Endometrial microvascular endothelial cells (primary cell): ENCODE results near the gene KIF6. TPM values are rescaled to one million over a fixed set of nuclear protein-coding genes. Genes with fewer than 3 reads are reported as not detected.

Experiments
- in situ Hi-C: cut with HindIII; loops from 2 replicates; pipeline ENCODE4 v1.10.0; 2017; ENCODE audit warnings: low sequenced_read_pairs, low pct_unique_long_range_greater_than_20kb; ENCODE audit errors: inconsistent ontology term
- total RNA-seq: library from RNA; depleted of rRNA; stranded (reverse); fragments of >200 nt; gene quantifications from one replicate; pipeline ENCODE4 v1.2.3, GENCODE V29; 2015; ENCODE audit errors: inconsistent ontology term

KIF6 gene
- total RNA-seq, 1 donor from 2014 or later, result not detected

DNA sequence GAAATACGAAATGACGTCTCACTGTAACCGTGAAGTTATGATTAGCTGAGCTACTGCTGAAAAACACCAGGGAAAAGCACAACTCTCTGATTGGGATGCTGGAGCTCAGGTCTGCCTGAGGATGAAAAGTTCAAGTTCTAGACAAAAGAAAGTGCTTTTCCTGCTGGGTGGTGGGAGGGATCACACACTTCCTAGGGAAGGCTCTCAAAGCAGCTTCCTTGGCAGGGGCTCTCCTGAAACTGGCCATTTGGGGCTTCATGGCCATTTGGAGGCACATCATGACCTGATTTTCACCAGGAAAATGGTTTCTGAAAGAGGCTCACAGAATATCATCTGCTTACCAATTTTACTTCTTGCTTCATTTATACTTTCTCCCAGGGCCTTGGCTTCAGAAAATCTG is 305.6 kb downstream of the KIF6 start:
- in situ Hi-C loops, result no loop called here

DNA sequence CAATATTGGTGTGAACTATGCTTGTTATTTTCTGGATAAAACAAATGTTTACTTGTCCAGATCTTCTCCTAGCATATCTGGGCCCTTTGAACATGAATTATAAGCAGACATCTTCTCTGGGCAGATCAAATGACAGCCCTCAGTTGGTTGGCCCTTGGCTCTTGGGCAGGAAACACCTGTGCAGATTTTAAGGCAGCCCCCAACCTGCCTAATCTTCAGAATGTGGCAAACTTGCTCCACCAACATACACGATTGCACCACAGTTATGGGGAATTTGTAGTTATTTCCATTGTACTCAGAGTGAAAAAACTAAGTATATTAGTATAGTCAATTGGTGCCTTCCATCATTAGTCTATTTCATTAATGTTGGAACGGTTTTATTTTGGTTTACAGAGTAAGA is 307.8 kb downstream of the KIF6 start:
- in situ Hi-C loops, result no loop called here

DNA sequence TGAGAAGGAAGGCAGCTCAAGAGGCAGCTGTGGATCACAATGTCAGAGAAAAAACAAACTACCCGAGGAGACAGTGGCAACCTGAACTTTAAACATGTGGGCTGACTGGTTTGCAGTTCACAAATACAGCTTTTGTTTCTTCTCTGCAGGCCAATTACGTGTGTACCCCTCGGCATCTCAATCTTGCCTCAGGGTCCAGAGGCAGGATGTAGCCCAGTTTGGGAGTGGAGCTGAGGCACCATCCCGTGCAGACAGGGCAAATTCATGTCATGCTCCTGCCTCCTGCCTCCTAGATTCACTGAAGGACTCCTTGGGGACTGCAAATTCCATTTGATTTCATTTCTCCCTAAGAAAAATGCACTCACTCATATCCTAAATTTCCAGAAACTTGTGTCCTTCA is 308.5 kb downstream of the KIF6 start:
- in situ Hi-C loops, result no loop called here

DNA sequence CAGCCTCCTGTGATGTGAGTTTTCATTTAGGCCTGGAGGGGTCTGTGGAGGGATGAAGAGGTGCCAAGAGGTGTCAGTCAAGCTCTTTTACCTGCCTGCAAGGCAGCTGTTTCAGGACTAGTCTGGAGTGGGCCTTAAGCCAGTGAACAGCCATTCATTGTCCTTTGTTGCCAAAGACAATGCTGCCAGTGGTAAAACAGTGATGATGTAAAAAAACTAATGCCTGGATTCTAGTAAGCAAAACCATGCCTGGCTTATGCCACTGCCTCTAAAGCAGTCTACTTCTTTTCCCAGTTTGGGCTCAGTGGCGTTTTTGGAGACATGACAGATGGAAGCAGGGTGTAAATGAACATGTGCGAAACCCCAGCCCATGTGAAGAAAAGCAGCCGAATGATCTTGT is 309.2 kb downstream of the KIF6 start:
- in situ Hi-C loops, result no loop called here

DNA sequence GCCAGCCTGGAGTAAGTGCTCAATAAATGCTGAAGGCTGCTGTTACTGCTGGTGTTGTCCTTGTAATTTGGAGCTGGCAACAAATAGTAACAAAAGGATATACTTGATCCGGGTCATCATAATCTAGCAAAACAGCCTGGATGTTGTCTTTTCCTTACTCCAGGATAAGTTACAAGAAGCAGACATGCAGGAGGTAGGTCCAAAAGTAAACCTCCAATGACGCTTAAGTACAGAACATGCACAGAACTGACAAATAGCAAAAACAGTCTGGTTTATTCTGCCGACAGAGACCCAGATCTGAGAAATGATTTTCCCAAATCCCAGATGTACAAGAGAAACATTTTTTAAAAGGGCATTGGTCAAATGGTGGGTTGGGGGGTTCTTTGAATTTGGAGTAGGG is 309.7 kb downstream of the KIF6 start:
- in situ Hi-C loops, result no loop called here

DNA sequence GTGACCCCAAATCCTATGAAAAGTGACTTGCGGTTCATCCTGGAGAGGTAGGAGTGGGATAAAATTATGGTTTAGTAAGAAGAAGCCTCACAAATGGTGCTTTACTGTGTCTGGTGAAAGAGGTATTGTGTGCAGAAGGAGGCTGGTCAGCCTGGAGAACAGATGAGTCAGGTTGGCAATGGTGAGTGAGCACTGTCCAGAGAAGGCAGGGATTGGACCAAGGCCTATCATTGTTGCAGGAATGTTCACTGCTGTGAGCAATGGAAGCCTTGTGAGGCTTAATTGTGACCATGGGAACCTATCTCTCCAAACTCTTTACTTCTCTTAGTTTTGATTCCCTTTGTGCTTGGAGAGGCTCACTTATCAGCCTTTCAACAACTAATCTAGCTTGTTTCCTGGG is 313.7 kb downstream of the KIF6 start:
- in situ Hi-C loops, result no loop called here

DNA sequence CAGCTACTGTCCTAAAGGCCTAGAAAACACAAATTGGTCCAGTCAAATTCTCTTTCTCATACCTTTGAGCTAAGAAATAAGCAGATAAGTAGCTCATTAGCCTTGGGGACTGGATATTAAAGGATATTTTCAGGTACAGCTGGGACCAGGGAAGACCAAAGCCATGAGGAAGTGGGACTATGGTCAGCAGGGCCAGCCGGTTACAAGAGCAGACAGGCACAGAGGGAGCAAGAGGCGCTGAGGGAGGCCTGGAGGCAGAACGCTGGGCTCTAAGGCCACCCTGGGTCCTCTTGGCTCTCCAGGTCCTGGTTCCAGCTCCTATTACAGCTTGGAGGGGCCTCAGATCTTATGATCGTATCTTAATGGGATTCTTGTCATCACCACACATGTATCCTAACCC is 314.2 kb downstream of the KIF6 start:
- in situ Hi-C loops, result no loop called here

DNA sequence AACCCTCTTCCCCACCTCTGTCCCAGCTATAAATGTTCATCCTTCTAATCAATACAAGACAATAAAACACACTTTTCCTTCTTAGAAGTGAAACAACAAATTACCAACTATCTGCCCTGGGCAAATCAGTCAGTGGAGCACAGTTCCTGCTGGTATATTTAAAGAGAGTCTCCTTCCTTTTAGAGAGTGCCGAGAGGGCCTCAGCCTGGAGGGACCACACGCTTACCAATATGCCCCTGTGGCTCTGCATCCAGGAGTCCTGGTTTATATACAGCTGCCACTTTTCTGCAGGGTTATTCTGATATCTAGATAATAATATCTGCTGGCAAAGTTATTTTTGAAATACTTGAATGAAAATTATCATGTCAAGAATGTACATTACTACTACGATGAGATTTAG is 315.3 kb downstream of the KIF6 start:
- in situ Hi-C loops, result no loop called here

DNA sequence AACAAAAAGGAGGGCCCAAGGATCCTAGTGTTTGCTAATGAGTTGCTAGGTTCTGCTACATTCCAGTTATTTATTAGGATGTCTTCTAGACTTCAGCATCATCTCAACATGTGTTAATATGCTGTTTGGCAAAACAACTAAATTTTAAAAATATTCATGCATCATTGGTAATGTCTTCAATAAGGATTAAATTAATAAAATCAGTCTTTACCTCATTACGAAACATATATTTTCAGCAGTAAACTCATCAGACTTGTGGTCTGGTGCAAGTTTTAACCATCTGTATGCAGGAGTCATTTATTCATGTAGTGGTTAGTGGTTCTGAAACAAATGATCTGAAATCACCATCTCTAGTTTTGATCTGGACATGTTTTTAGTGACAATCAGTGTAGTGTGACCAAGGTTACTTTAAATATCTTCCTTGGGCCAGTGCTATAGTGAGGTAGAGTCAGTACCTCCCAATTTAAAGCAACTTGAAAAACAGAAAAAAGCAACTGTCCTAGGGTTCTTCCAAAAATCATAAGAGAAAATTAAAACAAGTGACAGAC is 317.7 kb downstream of the KIF6 start:
- in situ Hi-C loops, result no loop called here

DNA sequence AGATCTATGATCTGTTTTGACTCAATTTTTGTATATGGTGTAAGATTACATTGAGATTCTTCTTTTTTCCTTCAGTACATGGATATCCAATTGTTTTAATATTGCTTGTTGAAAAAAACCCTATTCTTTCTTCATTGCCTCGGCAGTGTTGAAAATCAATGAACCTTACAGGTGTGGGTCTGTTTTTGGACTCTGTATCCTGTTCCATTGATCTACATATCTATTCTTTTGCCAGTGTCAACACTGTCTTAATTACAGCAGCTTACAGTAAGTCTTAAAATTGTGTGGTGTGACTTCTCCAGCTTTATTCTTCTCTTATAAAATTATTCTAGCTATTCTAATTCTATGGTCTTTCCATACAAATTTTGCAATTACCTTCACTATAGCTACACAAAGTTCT is 320.9 kb downstream of the KIF6 start:
- in situ Hi-C loops, result no loop called here

DNA sequence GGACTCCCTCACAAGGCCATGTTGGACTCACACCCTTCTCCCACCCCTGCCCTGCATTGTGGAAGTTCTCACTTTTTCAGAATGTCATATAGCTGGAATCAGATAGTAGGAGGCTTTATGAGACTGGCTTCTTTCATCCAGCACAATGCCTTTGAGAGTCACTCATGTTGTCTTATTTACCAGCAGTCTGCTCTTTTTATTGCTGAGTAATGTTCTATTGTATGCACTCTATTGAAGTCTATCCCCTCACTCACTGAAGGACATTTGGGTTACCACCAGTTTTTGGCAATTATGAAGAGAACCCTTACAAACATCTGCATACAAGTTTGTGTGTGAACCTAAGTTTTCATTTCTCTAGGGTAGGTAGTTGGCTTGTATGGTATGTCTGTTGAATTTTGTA is 321.9 kb downstream of the KIF6 start:
- in situ Hi-C loops, result no loop called here

DNA sequence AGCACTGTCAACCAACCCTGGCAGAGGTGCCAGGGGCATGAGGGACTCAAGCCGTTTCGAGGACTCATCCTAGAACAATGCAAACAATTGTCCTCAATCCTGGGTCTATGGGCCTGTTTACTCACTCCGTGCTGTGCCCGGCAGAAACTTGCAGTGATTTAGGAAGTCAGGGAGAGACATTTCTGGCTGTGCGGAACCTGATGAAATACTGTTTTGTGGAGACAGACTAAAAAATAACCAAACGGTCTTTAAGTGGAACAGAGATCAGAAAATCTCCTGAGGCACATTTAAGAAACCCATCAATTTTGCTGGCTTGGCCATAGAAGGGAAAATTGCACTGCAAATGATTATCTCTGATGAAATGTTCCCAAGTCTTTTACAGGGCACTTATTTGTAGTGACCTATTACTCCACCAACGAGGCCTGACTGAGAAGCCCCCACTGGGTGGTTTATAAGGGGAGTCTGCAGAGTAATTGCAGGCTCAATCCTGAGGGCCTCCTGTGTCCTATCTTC is 322.9 kb downstream of the KIF6 start:
- in situ Hi-C loops, result no loop called here

DNA sequence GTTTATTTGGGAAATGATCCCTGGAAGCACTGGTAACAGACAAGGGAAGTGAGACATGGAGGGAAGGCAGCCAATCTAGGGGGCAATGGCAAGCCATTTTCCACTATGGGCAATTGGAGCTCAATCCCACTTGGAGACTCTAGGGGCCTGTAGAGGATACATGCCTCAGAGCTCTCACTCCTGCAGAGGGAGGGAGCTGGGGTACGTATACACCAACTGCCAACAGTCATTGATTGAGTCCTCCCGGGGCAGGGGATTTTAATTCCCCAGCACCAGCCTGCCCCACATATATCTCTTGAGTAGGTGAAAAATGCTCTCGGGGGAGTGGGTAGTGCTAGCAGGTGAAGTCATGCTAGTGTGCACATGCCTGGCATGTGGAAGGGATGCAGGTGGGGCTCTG is 323.8 kb downstream of the KIF6 start:
- in situ Hi-C loops, result no loop called here

DNA sequence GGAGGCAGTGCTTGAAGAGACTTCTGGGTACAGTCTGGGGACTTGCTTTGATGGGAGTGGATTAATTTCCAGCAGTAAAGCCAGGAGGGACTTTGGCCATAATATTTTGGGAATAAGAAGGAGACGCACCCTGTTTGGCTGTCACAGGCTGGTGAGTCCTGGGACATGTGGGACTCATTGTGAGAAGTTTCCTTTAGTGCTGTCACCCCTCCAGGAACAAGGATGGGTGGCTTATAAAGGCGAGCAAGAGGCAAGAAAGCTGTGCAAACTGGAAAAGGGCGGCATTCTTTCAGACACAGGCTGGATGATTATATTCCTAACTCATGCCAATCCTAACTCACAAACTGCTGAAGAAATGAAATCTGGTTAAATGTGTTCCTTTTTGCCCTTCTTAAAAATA is 325.2 kb downstream of the KIF6 start:
- in situ Hi-C loops, result no loop called here

DNA sequence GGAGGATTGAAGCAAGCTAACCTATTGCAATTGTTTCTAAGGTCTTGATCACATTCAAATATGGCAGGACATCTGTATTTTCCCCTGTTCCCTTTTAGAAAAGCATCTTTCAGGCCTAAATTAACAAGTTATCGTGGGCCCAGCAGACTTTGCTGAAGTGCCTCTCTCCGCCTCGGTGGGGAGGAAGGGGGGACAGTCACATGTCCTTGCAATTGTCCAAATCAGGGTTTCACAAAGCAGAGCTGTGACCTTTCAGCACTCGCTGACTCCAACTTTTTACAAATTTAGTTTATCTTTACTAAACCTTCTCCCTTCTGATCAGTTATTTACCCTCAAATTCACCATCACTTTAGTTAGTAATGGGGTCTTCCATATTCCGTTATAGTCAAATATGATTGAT is 328.4 kb downstream of the KIF6 start:
- in situ Hi-C loops, result no loop called here

DNA sequence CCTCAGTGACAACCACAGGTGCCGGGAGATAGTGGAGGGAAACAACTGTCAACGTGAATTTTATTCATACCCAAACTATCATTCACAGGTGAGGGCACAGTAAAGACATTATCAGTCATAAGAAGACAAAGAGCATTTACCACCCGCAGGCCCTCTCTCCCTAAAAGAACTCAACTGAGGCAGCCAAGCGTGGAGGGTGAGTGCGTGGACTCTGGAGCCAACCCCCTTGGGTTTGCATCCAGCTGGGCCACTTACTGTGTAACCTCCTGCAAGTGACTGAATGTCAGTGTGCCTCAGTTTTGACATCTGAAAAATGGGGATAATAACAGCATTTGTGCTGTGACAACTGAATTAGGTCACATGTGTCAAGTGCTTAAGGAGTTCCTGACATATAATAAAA is 332.1 kb downstream of the KIF6 start:
- in situ Hi-C loops, result no loop called here

DNA sequence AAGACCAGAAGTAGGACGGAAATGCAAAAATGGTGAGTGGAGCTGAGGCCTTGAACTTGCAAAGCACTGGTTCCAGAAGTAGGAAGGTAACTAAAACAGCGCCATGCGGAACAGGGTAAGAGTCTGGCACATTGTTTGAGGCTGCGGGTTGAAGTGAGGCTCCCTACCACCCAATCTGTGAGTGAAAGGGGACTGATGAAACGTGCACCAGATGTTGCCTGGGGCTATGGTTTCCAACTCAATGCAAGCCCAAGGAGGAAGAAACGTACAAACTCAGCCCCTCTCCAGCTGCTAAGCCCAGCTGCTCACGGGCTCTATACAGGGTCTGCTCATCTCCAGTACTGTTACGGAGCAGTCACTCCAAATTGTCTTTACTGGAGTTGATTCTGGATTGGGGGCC is 334.0 kb downstream of the KIF6 start:
- in situ Hi-C loops, result no loop called here

DNA sequence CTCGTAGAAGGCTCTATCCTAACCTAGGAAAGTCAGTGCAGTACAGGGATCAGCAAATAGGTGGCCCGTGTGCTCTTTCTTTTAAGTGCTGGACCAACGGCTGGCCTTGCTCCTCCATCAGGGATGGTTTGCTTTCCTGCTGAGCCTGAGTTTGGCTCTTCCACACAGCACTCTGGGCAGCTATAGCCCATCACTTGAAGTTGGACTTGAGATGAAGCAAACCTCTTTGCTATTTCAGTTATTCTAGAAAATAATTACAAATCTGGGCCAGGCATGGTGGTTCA is 335.8 kb downstream of the KIF6 start:
- in situ Hi-C loops, result no loop called here

DNA sequence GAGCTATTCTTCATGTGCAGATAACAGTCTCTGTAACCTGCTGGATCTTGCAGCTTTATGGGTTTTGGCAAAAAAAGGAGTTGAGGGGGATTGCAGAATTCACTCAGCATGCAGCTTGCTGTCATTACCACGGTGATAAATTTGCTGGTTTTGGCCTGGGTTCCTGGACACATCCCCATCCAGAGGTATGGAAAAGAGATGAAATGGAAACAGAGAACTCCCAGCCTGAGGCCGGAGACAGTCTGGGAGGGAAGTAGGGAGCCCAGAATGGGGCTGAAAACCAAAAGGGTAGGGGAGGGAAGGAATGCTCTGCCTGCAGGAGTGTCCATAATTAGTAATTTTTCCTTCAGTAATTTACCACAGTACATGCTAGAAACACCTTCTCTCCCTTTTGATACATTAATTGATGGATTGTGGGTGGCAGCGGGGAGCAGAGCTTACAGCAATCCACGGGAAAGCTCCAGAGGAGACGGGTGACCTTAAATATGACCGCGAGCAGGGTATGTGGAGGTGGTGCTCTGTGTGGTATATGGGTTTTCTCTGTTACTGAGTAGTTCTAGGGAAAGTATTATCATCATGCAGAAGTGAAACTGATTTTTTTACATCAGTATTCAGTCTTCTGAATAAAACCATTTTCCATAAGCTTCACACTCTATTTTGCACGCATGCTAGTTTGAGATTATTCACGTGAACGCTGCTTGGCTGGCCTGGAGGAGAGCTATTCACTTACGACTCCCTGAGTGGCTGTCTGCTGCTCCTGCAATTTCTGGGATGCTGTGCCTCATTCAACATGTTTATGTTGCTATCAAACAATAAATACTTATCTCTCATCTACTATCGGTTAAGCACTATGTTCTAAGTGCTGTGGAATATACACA is 336.4 kb downstream of the KIF6 start:
- in situ Hi-C loops, result no loop called here

DNA sequence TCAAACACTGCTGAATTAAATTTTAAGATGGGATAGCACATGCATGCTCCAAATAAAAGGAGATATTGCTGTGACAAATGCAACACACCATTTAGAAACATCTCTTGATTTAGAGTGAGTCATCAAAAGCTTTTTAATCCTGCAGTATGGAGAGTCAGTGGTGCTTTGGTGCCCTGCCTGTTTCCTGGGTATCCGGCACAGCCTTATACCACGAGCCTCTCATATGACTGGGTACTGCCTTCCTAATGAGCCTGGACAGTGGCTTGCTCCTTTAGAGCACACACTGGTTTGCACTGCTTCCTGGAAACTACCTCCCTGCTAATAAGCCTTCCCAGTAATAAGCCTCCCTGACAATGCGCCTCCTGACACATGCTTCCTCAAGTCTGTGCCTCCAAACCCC is 337.4 kb downstream of the KIF6 start:
- in situ Hi-C loops, result no loop called here

DNA sequence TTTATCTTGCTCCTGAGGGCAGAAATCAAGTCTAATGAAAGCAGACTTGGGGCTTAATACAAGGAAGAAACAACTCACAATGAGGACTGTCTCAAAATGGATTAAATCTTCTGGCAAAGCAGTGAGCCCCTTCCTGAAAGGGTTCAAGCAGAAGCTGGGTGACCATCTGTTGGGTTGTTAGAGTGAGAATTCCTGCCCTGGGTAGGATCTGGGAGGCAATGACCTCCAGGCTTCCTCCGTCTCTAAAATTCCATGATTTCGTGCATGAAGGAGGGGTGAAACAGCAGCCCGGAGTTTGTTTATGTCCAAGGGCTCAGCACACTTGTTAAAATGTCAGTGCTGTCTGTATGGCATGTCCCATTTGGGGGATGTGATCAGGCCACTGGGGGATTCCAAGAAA is 338.7 kb downstream of the KIF6 start:
- in situ Hi-C loops, result no loop called here
